ENCODE results near the gene NECTIN1.

The NECTIN1 gene

DNA sequence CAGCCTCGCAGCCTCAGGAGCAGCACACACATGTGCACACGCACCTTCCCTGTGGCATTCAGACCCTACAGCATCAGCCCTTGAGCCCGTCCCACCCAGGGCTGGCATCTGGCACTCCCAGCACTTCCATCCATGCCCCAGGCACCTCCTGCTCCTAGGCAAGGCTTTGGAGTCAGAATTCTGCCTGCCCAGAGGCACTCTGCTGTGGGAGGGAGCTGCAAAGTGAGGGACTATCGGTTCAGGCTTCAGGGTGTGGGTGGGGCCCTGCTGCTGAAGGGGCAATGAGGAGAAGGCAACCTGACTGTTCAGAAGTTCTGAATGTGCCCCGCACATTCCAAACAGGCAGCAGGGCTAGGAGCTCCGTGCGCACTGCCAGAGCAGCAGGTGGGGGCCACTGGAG lies 39.7 kb downstream of the NECTIN1 start:
- ATAC-seq, result no peak
- TF ChIP-seq ZC3H10 (CRISPR knock-in tag; IDR thresholded peaks at IDR 0.05) (no peak), OSR1 (CRISPR knock-in tag; IDR thresholded peaks at IDR 0.05) (no peak), ARNTL (CRISPR knock-in tag; IDR thresholded peaks at IDR 0.05; ENCODE audit: borderline replicate concordance, low read depth) (no peak), GLIS3 (CRISPR knock-in tag; IDR thresholded peaks at IDR 0.05) (no peak), TCF4 (CRISPR knock-in tag; IDR thresholded peaks at IDR 0.05; ENCODE audit: borderline replicate concordance) (no peak), ZNF70 (CRISPR knock-in tag; IDR thresholded peaks at IDR 0.05) (no peak), BACH2 (CRISPR knock-in tag; IDR thresholded peaks at IDR 0.05; ENCODE audit: borderline replicate concordance) (no peak), ZFP30 (CRISPR knock-in tag; IDR thresholded peaks at IDR 0.05) (no peak), ZNF8 (CRISPR knock-in tag; IDR thresholded peaks at IDR 0.05) (no peak), CSDC2 (CRISPR knock-in tag; IDR thresholded peaks at IDR 0.05) (no peak), SNAI2 (CRISPR knock-in tag; IDR thresholded peaks at IDR 0.05) (no peak), RARB (CRISPR knock-in tag; IDR thresholded peaks at IDR 0.05) (no peak), ISL1 (CRISPR knock-in tag; IDR thresholded peaks at IDR 0.05) (no peak), ZNF565 (CRISPR knock-in tag; conservative IDR thresholded peaks at IDR 0.05; ENCODE audit: low read depth) (no peak), PPARA (CRISPR knock-in tag; IDR thresholded peaks at IDR 0.05; ENCODE audit: borderline replicate concordance) (no peak)
- TF ChIP-seq, protein P1, sequence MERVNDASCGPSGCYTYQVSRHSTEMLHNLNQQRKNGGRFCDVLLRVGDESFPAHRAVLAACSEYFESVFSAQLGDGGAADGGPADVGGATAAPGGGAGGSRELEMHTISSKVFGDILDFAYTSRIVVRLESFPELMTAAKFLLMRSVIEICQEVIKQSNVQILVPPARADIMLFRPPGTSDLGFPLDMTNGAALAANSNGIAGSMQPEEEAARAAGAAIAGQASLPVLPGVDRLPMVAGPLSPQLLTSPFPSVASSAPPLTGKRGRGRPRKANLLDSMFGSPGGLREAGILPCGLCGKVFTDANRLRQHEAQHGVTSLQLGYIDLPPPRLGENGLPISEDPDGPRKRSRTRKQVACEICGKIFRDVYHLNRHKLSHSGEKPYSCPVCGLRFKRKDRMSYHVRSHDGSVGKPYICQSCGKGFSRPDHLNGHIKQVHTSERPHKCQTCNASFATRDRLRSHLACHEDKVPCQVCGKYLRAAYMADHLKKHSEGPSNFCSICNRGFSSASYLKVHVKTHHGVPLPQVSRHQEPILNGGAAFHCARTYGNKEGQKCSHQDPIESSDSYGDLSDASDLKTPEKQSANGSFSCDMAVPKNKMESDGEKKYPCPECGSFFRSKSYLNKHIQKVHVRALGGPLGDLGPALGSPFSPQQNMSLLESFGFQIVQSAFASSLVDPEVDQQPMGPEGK (CRISPR knock-in tag; IDR thresholded peaks at IDR 0.05; ENCODE audit: borderline replicate concordance), result no peak
- TF ChIP-seq, protein P2, sequence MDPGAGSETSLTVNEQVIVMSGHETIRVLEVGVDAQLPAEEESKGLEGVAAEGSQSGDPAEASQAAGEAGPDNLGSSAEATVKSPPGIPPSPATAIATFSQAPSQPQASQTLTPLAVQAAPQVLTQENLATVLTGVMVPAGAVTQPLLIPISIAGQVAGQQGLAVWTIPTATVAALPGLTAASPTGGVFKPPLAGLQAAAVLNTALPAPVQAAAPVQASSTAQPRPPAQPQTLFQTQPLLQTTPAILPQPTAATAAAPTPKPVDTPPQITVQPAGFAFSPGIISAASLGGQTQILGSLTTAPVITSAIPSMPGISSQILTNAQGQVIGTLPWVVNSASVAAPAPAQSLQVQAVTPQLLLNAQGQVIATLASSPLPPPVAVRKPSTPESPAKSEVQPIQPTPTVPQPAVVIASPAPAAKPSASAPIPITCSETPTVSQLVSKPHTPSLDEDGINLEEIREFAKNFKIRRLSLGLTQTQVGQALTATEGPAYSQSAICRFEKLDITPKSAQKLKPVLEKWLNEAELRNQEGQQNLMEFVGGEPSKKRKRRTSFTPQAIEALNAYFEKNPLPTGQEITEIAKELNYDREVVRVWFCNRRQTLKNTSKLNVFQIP (CRISPR knock-in tag; IDR thresholded peaks at IDR 0.05; ENCODE audit: borderline replicate concordance, low read depth), result no peak
- TF ChIP-seq, protein P3, sequence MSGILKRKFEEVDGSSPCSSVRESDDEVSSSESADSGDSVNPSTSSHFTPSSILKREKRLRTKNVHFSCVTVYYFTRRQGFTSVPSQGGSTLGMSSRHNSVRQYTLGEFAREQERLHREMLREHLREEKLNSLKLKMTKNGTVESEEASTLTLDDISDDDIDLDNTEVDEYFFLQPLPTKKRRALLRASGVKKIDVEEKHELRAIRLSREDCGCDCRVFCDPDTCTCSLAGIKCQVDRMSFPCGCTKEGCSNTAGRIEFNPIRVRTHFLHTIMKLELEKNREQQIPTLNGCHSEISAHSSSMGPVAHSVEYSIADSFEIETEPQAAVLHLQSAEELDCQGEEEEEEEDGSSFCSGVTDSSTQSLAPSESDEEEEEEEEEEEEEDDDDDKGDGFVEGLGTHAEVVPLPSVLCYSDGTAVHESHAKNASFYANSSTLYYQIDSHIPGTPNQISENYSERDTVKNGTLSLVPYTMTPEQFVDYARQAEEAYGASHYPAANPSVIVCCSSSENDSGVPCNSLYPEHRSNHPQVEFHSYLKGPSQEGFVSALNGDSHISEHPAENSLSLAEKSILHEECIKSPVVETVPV (CRISPR knock-in tag; IDR thresholded peaks at IDR 0.05), result no peak
- TF ChIP-seq, protein P4, sequence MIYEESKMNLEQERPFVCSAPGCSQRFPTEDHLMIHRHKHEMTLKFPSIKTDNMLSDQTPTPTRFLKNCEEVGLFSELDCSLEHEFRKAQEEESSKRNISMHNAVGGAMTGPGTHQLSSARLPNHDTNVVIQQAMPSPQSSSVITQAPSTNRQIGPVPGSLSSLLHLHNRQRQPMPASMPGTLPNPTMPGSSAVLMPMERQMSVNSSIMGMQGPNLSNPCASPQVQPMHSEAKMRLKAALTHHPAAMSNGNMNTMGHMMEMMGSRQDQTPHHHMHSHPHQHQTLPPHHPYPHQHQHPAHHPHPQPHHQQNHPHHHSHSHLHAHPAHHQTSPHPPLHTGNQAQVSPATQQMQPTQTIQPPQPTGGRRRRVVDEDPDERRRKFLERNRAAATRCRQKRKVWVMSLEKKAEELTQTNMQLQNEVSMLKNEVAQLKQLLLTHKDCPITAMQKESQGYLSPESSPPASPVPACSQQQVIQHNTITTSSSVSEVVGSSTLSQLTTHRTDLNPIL (CRISPR knock-in tag; IDR thresholded peaks at IDR 0.05; ENCODE audit: low read depth), result no peak

DNA sequence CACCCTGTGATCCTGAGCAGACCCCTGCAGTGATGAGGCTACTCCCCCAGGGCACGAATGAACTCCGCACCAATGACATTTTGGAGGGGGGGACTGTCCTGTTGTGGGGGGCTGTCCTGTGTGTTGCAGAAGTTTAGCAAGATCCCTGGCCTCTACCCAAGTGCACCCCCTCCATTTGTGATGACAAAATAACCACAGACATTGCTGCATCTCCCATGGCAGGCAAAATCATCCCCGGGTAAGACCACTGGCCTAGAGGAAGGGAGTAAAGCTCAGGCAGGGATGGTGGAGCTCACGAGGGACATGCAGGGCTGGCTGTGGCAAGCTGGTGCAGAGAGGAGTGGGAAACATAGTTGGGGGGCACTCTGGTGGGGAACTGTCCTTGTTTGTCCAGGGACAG lies 40.6 kb downstream of the NECTIN1 start:
- ATAC-seq, result no peak
- TF ChIP-seq, protein P5, sequence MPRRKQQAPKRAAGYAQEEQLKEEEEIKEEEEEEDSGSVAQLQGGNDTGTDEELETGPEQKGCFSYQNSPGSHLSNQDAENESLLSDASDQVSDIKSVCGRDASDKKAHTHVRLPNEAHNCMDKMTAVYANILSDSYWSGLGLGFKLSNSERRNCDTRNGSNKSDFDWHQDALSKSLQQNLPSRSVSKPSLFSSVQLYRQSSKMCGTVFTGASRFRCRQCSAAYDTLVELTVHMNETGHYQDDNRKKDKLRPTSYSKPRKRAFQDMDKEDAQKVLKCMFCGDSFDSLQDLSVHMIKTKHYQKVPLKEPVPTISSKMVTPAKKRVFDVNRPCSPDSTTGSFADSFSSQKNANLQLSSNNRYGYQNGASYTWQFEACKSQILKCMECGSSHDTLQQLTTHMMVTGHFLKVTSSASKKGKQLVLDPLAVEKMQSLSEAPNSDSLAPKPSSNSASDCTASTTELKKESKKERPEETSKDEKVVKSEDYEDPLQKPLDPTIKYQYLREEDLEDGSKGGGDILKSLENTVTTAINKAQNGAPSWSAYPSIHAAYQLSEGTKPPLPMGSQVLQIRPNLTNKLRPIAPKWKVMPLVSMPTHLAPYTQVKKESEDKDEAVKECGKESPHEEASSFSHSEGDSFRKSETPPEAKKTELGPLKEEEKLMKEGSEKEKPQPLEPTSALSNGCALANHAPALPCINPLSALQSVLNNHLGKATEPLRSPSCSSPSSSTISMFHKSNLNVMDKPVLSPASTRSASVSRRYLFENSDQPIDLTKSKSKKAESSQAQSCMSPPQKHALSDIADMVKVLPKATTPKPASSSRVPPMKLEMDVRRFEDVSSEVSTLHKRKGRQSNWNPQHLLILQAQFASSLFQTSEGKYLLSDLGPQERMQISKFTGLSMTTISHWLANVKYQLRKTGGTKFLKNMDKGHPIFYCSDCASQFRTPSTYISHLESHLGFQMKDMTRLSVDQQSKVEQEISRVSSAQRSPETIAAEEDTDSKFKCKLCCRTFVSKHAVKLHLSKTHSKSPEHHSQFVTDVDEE (CRISPR knock-in tag; IDR thresholded peaks at IDR 0.05), result no peak
- TF ChIP-seq TOX (CRISPR knock-in tag; IDR thresholded peaks at IDR 0.05; ENCODE audit: borderline replicate concordance) (no peak), ARNTL (CRISPR knock-in tag; IDR thresholded peaks at IDR 0.05; ENCODE audit: borderline replicate concordance, low read depth) (no peak), BACH2 (CRISPR knock-in tag; IDR thresholded peaks at IDR 0.05; ENCODE audit: borderline replicate concordance) (no peak), ZFP3 (CRISPR knock-in tag; IDR thresholded peaks at IDR 0.05) (no peak), ZNF8 (CRISPR knock-in tag; IDR thresholded peaks at IDR 0.05) (no peak), ZFP30 (CRISPR knock-in tag; IDR thresholded peaks at IDR 0.05) (no peak), RARB (CRISPR knock-in tag; IDR thresholded peaks at IDR 0.05) (no peak)
- TF ChIP-seq, protein P2 (CRISPR knock-in tag; IDR thresholded peaks at IDR 0.05; ENCODE audit: borderline replicate concordance, low read depth), result no peak

Data from SK-N-SH treated with all-trans-retinoic acid at 6 μM for 48 hours (cell line).